Chondrocyte (in vitro differentiated cells): ENCODE data around the gene GPR27. TPM values are rescaled to one million over a fixed set of nuclear protein-coding genes. Genes with fewer than 3 reads are reported as not detected.
A peak's percentile ranks its signal among the peaks of the same experiment; 100 is the strongest.

Experiments used
- DNase-seq: peaks from one replicate; pipeline ENCODE4 v3.0.0; 2021; ENCODE audit warnings: mixed read lengths, low spot score
- H3K27ac Mint-ChIP-seq: one replicate; pipeline ENCODE4 v1.8.0; 2021; ENCODE audit warnings: mild to moderate bottlenecking, moderate library complexity, mixed read lengths; ENCODE audit not compliant: unreplicated experiment
- H3K27me3 Mint-ChIP-seq: 2 replicates; pipeline ENCODE4 v1.8.0; 2021; ENCODE audit warnings: low read depth, mixed read lengths
- H3K36me3 Mint-ChIP-seq: 2 replicates; pipeline ENCODE4 v1.8.0; 2021; ENCODE audit warnings: low read depth, mixed read lengths
- H3K4me1 Mint-ChIP-seq: 2 replicates; pipeline ENCODE4 v1.8.0; 2021; ENCODE audit warnings: low read depth, mild to moderate bottlenecking, mixed read lengths
- H3K4me3 Mint-ChIP-seq: one replicate; pipeline ENCODE4 v1.8.0; 2021; ENCODE audit warnings: mild to moderate bottlenecking, moderate library complexity, mixed read lengths; ENCODE audit not compliant: unreplicated experiment
- H3K9me3 Mint-ChIP-seq: 2 replicates; pipeline ENCODE4 v1.8.0; 2021; ENCODE audit warnings: low read depth, mixed read lengths
- CTCF ChIP-seq: fragments of 200-600 bp; sonication (generic); IDR thresholded peaks from 2 replicates; pipeline ENCODE4 v1.5.0; 2021; ENCODE audit warnings: antibody characterized with exemption, mild to moderate bottlenecking, moderate library complexity
- total RNA-seq: library from RNA; stranded (reverse); gene quantifications from 3 replicates; pipeline ENCODE4 v1.2.1, GENCODE V29; 2021

The GPR27 gene
- total RNA-seq, 1 donor from 2014 or later: 5.5 TPM

GRCh38 chr3:71779674-71780377, 26.2 kb downstream of the GPR27 start:
- H3K27ac Mint-ChIP-seq: no peak overlapping the region
- H3K36me3 Mint-ChIP-seq: no peaks in the 10 kb centered on the region
- no peak for TF ChIP-seq CTCF
- no peak for DNase-seq
- H3K4me3 Mint-ChIP-seq: no peak overlapping the region
- peaks cover 8% of the 10 kb centered on the region for H3K4me1 Mint-ChIP-seq
- H3K9me3 Mint-ChIP-seq: no peaks in the 10 kb centered on the region
- H3K27me3 Mint-ChIP-seq: peaks cover 56% of the 10 kb centered on the region

GRCh38 chr3:71780430-71780829, 26.8 kb downstream of the GPR27 start:
- DNase-seq: no peak
- peaks cover 56% of the 10 kb centered on the region for H3K27me3 Mint-ChIP-seq

GRCh38 chr3:71783152-71783551, 29.5 kb downstream of the GPR27 start:
- Mint-ChIP-seq H3K4me1 (peaks cover 23% of the 10 kb centered on the region), H3K9me3 (no peaks in the 10 kb centered on the region), H3K36me3 (no peaks in the 10 kb centered on the region), H3K4me3 (no peak overlapping the region), H3K27ac (no peak overlapping the region), H3K27me3 (peaks cover 75% of the 10 kb centered on the region)
- TF ChIP-seq CTCF: no peak
- no peak for DNase-seq

More at GRCh38 chr3:71780430-71780829, 26.8 kb downstream of the GPR27 start:
- Mint-ChIP-seq H3K27ac (no peak overlapping the region), H3K4me1 (peaks cover 11% of the 10 kb centered on the region), H3K4me3 (no peak overlapping the region), H3K9me3 (no peaks in the 10 kb centered on the region), H3K36me3 (no peaks in the 10 kb centered on the region)
- no peak for TF ChIP-seq CTCF

- H3K27me3 Mint-ChIP-seq: peaks cover 72% of the 10 kb centered on the region
- no peak for DNase-seq
- no peaks in the 10 kb centered on the region for H3K9me3 Mint-ChIP-seq
- H3K4me1 Mint-ChIP-seq: peaks cover 23% of the 10 kb centered on the region
- H3K27ac Mint-ChIP-seq: no peak overlapping the region
- no peak for TF ChIP-seq CTCF
- peak overlapping the region; percentile 63 for H3K4me3 Mint-ChIP-seq
- H3K36me3 Mint-ChIP-seq: no peaks in the 10 kb centered on the region
These were observed 30.7 kb downstream of the GPR27 start for GRCh38 chr3:71784201-71784913.

GRCh38 chr3:71784914-71785531, 31.4 kb downstream of the GPR27 start, which contains the start of gene PROK2:
TSS of gene PROK2 (minus strand) at chr3:71785148. CDS start at chr3:71785052, 96 bp downstream.
- H3K4me1 Mint-ChIP-seq: peaks cover 23% of the 10 kb centered on the region
- no peaks in the 10 kb centered on the region for H3K36me3 Mint-ChIP-seq
- H3K27me3 Mint-ChIP-seq: peaks cover 68% of the 10 kb centered on the region
- peak within 1 kb of the TSS; percentile 65 for H3K4me3 Mint-ChIP-seq
- no peak for TF ChIP-seq CTCF
- no peaks in the 10 kb centered on the region for H3K9me3 Mint-ChIP-seq
- H3K27ac Mint-ChIP-seq: no peak within 1 kb of the TSS
- no peak for DNase-seq
